ENCODE measurements around the gene ASCL3.

DNA sequence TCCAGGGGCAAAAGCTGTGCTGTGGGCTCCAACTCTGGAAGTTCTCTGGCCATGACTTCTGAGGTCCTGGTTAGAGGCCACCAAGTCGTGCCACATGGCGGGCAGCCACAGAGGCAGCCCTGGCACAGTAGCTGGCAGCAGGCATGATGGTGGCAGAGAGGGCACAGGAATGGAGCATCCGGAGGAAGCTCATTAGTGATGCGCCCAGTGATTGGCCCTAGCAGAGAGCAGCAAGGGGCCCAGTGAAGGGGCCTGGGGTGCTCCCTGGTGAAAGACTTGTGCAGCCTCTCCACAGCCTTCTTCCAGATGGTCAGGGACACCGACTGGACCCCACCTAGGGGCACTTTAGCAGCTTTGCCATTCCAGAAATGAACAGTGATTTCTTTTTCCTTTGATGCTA is 17.1 kb downstream of the ASCL3 start:
- no peak for TF ChIP-seq RXRA (IDR thresholded peaks at IDR 0.05; ENCODE audit: insufficient read depth, low read depth, low read length)
- TF ChIP-seq CHD2 (IDR thresholded peaks at IDR 0.05; ENCODE audit: low read length): no peak
- no peak for TF ChIP-seq JUND (IDR thresholded peaks at IDR 0.05; ENCODE audit: low read length)
- no peak for TF ChIP-seq TEAD4 (IDR thresholded peaks at IDR 0.05; ENCODE audit: low read depth, low read length)
- TF ChIP-seq, protein P1, sequence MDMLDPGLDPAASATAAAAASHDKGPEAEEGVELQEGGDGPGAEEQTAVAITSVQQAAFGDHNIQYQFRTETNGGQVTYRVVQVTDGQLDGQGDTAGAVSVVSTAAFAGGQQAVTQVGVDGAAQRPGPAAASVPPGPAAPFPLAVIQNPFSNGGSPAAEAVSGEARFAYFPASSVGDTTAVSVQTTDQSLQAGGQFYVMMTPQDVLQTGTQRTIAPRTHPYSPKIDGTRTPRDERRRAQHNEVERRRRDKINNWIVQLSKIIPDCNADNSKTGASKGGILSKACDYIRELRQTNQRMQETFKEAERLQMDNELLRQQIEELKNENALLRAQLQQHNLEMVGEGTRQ (IDR thresholded peaks at IDR 0.05; ENCODE audit: low read length): no peak
- no peak for TF ChIP-seq CREB1 (IDR thresholded peaks at IDR 0.05)
- no peak for TF ChIP-seq RFX5 (IDR thresholded peaks at IDR 0.05; ENCODE audit: borderline replicate concordance, low read depth, low read length)
- TF ChIP-seq SIN3A (conservative IDR thresholded peaks at IDR 0.05 in 1 of 2, IDR thresholded peaks at IDR 0.05 in 1 of 2; ENCODE audit: low read depth in 1 of 2, low read length in 2 of 2): no peak

All from H1 (cell line).